Airway epithelial cell (primary cell): ENCODE data around the gene PSMD7. TPM values are rescaled to one million over a fixed set of nuclear protein-coding genes. Genes with fewer than 3 reads are reported as not detected.

Experiments
- total RNA-seq: library from RNA; depleted of rRNA; stranded (reverse); fragments of >200 nt; gene quantifications from 2 replicates; pipeline ENCODE4 v1.2.3, GENCODE V29; 2015

Gene PSMD7
- 114 and 125 TPM in 2 replicates for total RNA-seq

DNA sequence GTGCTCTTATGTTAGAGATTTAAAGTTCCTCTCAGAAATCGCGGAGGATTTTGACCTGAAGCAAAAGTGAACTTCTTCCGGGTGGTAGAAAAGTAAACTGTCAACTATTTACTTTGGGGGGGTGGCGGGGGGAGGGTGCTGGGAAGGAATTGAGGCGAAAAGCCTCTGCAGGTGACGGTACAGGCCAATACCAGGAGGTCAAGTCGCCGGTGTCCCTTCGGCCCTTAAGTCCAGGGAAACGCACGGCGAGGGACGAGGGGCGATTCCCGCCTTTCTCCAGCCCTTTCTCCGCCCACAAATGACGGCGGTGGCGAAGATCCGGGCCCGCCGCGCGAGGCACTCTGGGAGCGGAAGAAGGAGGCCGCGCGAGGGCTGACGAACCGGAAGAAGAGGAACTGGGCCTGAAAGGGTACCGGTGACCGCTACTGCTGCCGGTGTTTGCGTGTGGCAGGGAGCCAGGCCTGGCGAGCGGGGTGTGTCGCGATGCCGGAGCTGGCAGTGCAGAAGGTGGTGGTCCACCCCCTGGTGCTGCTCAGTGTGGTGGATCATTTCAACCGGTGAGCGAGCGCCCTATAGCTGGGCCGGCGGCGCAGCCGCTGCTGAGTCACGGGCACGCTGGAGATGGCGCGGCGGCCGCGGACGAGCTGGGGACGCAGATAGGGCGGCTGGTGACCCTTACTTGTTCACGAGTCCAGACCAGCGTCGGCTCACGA, at the start of gene PSMD7:
Gene PSMD7, plus strand, starts transcription at position 383 of the 713 bp plus-strand sequence. Its CDS starts 101 bp downstream, at position 484.

Other genes with a start within 250 kb of the PSMD7 start
- 0.14 and 0.28 TPM in 2 replicates for gene NPIPB15, start 79.5 kb downstream of the PSMD7 start, total RNA-seq
- gene CLEC18B, start 124.7 kb downstream of the PSMD7 start, total RNA-seq = 0.14 TPM in 1 of 2 replicates, not detected in the other